SK-N-MC (cell line): ENCODE results near the gene KRTAP1-1.
"Not testable (repeated sequence)": the region's sequence is repeated elsewhere in the genome, so short reads cannot be mapped to it uniquely, and the experiment has no call there.

Experiments used
- FOXP2 ChIP-seq: optimal IDR thresholded peaks from 2 replicates; pipeline ENCODE3; 2011; ENCODE audit warnings: mild to moderate bottlenecking, moderate library complexity; ENCODE audit not compliant: insufficient read depth; ENCODE audit errors: extremely low read length, control extremely low read depth
- POLR2AphosphoS5 ChIP-seq: IDR thresholded peaks from 2 replicates; pipeline ENCODE4 v1.6.1; 2012; ENCODE audit warnings: mild to moderate bottlenecking, low read depth, low read length, borderline replicate concordance

GRCh38 chr17:41040783-41041571 lies at the start of gene KRTAP1-1:
- TF ChIP-seq POLR2AphosphoS5, FOXP2: not testable (repeated sequence)
